Activated CD8-positive, alpha-beta memory T cell treated with anti-CD3 and anti-CD28 coated beads, Interleukin-2, amount 50 U/mL, for 4 hours (primary cell): ENCODE data around the gene SAMD11.

ENCODE experiments used
- DNase-seq: peaks from one replicate; pipeline ENCODE4 v3.0.0-alpha.2; 2020

Gene SAMD11

GRCh38 chr1:947958-948357 is 24.2 kb downstream of the SAMD11 start:
- no peak for DNase-seq

DNA sequence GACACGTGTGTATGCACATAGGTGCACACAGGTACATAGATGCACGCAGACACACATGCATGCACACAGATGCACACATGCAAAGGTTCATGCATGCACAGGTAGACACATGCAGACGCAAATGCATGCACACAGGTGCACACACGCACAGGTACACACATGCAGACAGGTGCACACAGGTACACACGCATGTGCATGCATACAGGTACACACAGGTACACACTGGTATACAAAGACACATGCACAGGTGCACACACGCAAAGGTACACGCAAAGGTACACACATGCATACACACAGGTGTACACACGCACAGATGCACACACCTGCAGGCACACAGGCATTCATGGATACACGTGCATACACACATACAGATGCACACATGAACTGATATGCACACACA is 26.5 kb downstream of the SAMD11 start:
- DNase-seq: no peak

DNA sequence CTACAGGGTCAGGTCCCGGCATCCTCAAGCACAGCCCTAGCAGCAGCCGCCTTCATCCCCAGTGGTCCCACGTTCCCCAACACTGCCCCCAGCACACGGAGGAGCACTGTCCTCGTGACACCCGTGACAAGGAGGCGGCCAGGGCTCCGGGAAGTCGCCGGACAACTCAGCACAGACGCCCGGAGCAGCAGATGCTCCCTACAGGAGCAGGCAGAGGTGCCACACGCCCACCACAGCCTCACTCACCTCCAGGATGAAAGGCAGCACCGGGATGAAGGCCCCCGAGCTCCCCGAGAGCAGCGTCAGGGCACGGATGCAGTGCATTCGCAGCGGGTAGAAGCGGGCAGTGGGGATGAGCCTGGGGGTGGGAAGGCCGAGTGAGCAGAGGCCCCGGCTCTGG is 27.2 kb downstream of the SAMD11 start:
- no peak for DNase-seq

DNA sequence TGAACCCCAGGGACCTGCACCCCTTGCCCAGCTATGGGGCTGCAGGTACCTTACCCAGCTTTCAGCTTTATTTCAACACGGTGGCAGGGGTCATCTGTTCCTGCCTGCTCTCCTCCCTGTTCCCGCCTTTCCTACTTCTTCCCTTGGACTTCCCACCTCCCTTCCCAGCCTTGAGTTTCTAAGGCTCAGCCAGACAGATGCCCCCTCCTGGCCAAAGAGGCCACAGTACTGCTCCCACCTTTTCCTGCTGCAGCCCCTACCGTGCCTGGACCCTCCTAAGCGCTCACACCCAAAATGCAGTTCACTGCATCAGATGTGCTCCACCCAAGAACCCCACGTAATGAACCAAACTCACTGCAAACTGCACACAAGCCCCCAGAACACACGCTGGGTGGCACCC is 27.6 kb downstream of the SAMD11 start:
- DNase-seq: no peak

- no peak for DNase-seq
These were observed 28.5 kb downstream of the SAMD11 start for GRCh38 chr1:952201-952600.

- DNase-seq: no peak
These were observed 28.9 kb downstream of the SAMD11 start for GRCh38 chr1:952603-953002.

GRCh38 chr1:953524-954320 is 30.0 kb downstream of the SAMD11 start:
- no peak for DNase-seq

- DNase-seq: no peak
These were observed 31.2 kb downstream of the SAMD11 start for GRCh38 chr1:954927-955326.

GRCh38 chr1:955474-955873 is 31.8 kb downstream of the SAMD11 start:
- no peak for DNase-seq

DNA sequence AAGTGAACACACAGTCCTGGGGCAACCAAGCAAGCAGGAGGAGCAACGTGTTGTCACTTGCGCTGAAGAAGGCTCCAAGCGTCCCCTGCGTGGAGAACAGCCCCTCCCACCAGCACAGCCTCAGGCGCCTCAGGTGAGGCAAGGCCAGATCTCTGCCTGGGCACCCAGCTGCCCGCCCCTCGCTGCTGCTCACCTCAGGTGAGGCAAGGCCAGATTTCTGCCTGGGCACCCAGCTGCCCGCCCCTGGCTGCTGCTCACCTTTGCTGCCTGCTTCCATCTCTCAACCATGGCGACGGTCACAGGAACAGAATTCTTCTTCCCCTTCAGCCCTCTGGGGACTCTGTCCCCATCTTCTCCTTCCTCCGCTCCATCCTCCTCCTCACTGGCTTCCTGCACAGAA is 32.9 kb downstream of the SAMD11 start:
- no peak for DNase-seq

DNA sequence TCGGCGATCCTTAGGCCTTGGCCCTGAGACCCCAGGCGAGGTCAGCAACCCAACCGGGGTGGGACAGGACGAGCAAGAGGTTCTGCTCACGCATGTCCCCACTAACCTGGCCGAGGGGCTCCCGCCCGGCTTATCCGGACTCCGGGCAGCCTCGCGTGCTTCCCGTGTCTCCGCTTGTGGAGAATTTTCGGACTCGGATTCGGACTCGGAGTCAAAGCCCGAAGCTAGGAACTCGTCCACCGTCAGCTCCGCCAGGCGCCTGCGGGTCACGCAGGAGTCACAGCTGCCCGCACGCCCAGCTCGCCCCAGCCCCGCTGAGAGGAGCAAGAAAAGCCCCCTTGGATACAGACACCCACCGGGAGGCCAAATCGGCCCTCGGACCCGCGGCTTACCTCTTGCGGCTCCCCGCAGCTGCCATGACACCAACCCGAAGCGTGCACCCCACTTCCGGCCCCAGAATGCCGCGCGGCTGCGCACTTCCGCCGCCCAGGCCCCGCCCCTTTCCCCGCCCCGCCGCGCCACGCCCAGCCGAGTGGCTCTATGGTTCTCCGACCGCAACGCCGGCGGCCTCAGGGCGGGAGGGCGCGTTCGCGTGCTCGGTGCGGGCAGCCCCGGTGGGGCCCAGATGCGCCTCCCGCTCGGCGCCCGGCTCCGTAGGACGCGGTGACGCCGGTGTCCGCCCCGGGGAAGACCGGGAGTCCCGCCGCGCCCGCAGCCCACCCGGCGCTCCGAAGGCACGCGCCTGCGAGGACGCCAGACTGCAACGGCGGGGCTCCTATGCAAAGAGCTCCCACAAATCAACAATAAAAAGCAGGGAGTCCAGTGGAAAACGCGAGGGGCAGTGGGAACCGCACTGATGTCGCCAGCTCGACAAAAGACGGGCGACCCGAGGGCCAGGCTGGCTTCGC is 35.4 kb downstream of the SAMD11 start, which contains the start of gene NOC2L:
NOC2L (minus strand) TSS at position 434 of the 908 bp plus-strand sequence; CDS start at position 418, 16 bp downstream.
- DNase-seq: peak; percentile 97

GRCh38 chr1:959731-960362 is 36.1 kb downstream of the SAMD11 start:
- DNase-seq: no peak

- peak; percentile 81 for DNase-seq
These were observed 36.8 kb downstream of the SAMD11 start, which contains the start of gene KLHL17 for GRCh38 chr1:960363-961131. Gene KLHL17 (plus strand): TSS chr1:960584. CDS start chr1:960694, 110 bp downstream.

DNA sequence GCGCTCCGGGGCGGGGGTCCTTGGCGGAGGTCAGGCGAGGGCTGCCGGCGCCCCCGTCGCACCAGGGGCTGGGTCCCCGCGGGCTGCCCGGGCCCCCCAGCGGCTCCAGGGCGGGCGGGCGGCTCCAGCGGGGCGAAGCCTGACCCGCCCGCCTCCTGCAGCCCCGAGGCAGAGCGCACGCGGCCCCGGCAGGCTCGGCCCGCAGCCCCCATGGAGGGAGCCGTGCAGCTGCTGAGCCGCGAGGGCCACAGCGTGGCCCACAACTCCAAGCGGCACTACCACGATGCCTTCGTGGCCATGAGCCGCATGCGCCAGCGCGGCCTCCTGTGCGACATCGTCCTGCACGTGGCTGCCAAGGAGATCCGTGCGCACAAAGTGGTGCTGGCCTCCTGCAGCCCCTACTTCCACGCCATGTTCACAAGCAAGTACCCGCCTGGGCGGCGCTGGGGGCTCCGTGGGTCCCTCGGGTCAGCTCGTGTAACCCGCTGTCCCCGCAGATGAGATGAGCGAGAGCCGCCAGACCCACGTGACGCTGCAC is 37.5 kb downstream of the SAMD11 start:
- DNase-seq: no peak

- no peak for DNase-seq
These were observed 38.9 kb downstream of the SAMD11 start for GRCh38 chr1:962381-963300.

DNA sequence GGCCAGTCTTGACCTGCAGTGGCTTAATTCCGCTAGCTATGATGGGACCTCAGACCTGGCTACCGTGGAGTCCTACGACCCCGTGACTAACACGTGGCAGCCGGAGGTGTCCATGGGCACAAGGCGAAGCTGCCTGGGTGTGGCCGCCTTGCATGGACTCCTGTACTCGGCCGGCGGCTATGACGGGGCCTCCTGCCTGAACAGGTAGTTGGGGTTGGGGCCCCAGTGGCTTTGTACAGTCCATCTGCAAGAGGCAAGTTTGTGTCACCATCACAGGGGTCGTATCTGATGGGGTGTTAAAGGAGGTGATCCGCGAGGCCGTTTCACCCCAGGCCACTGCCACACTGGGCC is 39.6 kb downstream of the SAMD11 start:
- no peak for DNase-seq

GRCh38 chr1:963746-964525 is 40.2 kb downstream of the SAMD11 start:
- DNase-seq: no peak

DNA sequence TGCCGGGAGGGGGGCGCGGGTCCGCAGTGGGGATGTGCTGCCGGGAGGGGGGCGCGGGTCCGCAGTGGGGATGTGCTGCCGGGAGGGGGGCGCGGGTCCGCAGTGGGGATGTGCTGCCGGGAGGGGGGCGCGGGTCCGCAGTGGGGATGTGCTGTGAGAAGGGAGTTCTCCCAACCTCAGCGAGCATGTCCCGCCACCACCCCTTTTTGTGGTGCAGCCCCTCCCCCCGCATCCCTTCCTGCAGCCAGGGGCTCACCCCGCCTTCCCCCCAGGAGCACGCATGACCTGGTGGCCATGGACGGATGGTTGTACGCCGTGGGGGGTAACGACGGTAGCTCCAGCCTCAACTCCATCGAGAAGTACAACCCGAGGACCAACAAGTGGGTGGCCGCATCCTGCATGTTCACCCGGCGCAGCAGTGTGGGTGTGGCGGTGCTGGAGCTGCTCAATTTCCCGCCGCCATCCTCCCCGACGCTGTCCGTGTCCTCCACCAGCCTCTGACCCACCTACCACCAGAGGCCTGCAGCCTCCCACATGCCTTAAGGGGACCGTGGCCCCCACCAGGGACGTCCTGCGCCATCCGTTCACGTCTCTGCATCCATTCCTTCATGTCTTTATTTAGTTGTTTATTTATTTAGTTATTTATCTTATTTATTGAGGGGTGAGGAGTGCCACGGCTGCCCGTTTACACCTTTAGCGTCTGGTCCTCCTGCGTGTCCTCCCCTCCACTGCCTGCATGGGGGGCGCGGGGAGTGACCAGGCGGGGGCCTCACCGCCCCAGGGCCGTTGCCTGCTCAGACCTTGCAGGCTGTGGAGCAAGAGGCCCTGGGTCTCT is 41.2 kb downstream of the SAMD11 start:
- no peak for DNase-seq

- no peak for DNase-seq
These were observed 41.9 kb downstream of the SAMD11 start for GRCh38 chr1:965526-966134.
